ENCODE measurements around the gene SBSN. TPM values are rescaled to one million over a fixed set of nuclear protein-coding genes. Genes with fewer than 3 reads are reported as not detected.

Gene SBSN, protein sequence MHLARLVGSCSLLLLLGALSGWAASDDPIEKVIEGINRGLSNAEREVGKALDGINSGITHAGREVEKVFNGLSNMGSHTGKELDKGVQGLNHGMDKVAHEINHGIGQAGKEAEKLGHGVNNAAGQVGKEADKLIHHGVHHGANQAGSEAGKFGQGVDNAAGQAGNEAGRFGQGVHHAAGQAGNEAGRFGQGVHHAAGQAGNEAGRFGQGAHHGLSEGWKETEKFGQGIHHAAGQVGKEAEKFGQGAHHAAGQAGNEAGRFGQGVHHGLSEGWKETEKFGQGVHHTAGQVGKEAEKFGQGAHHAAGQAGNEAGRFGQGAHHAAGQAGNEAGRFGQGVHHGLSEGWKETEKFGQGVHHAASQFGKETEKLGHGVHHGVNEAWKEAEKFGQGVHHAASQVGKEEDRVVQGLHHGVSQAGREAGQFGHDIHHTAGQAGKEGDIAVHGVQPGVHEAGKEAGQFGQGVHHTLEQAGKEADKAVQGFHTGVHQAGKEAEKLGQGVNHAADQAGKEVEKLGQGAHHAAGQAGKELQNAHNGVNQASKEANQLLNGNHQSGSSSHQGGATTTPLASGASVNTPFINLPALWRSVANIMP
- 4.7 and 12.1 TPM in 2 replicates for total RNA-seq

DNA sequence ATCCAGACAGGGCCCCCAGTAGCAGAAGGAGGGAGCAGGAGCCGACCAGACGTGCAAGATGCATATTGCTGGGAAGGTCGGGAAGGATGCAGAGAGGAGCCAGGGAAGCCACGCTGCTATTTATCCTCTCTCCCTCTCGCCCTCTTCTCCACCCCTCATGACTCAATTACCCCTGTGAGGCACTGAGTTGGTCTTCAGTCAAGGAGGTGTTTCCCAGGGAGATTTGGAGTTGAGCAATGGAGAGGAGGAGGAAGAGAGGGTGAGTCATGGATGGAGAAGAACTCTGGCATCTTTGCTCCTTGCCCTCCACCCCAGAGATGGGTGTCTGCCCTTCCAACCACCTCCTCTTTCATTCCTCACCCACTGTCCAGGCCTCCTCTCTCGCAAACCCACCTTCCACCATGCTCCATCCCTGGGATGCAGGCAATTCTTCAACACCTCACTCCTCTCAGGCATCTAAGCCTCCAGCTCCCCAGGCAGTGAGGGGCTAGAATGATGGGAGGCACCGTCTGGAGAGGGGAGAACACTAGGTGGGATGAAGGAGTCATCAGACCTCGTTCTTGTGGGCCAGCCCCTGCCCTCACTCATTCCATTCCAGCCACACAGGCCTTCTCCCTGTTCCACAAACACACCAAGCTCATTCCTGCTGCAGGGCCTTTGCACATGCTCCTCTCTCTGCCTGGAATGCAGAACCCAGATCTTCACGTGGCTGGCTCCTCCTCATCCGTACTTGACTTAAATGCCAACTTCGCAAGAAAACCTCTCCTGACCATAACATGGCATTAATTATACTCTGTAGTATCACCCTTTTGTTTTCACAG is at the start of gene SBSN:
Gene SBSN (minus strand): TSS at position 94 of the 821 bp plus-strand sequence. CDS start 30 bp downstream, at position 64.
- H3K4me2 ChIP-seq (ENCODE audit: insufficient read depth, low read length) = no peak within 1 kb of the TSS
- no peak within 1 kb of the TSS for H3K27ac ChIP-seq (ENCODE audit: low read depth, low read length)
- H2AFZ ChIP-seq (ENCODE audit: low read length) = no peak within 1 kb of the TSS
- no peaks in the 10 kb centered on the region for H3K9me3 ChIP-seq (ENCODE audit: low read depth, low read length)
- no peaks in the 10 kb centered on the region for H3K79me2 ChIP-seq (ENCODE audit: insufficient read depth, low read length)
- H3K4me3 ChIP-seq (ENCODE audit: insufficient read depth, low read length) = no peak within 1 kb of the TSS
- H3K27me3 ChIP-seq (ENCODE audit: insufficient read depth, low read length) = peaks cover 4% of the 10 kb centered on the region
- DNase-seq (ENCODE audit: insufficient read length, low spot score, missing footprints) = peak; percentile 96
- H3K36me3 ChIP-seq (ENCODE audit: insufficient read depth, low read length) = no peaks in the 10 kb centered on the region
- H4K20me1 ChIP-seq (ENCODE audit: insufficient read depth, low read length) = no peaks in the 10 kb centered on the region
- TF ChIP-seq, protein P1, sequence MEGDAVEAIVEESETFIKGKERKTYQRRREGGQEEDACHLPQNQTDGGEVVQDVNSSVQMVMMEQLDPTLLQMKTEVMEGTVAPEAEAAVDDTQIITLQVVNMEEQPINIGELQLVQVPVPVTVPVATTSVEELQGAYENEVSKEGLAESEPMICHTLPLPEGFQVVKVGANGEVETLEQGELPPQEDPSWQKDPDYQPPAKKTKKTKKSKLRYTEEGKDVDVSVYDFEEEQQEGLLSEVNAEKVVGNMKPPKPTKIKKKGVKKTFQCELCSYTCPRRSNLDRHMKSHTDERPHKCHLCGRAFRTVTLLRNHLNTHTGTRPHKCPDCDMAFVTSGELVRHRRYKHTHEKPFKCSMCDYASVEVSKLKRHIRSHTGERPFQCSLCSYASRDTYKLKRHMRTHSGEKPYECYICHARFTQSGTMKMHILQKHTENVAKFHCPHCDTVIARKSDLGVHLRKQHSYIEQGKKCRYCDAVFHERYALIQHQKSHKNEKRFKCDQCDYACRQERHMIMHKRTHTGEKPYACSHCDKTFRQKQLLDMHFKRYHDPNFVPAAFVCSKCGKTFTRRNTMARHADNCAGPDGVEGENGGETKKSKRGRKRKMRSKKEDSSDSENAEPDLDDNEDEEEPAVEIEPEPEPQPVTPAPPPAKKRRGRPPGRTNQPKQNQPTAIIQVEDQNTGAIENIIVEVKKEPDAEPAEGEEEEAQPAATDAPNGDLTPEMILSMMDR (IDR thresholded peaks at IDR 0.05; ENCODE audit: extremely low read depth, low read depth, low read length) = no peak
- peaks cover 9% of the 10 kb centered on the region for H3K4me1 ChIP-seq (ENCODE audit: insufficient read depth, low read length)

DNA sequence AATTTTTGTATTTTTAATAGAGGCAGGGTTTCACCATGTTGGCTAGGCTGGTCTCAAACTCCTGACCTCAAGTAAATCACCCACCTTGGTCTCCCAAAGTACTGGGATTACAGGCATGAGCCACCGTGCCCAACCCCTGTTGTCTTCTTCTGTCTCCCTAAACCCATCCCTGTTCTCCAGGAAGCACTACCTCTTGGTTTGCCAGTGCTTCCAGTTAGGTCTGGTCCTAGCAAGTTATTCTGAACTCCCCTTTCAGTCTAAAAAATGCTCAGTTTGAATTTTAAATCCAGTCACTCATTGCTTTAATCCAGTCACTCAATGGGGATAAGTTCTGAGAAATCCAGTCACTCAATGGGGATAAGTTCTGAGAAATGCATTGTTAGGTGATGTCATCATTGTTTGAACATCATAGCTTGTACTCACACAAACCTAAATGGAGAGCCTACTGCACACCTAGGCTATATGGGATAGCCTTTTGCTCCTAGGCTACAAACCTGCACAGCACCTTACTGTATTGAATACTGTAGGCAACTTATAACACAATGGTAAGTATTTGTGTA is 43.4 kb upstream of the SBSN start:
- Histone ChIP-seq H3K27me3 (ENCODE audit: insufficient read depth, low read length) (peaks cover 6% of the 10 kb centered on the region), H3K4me3 (ENCODE audit: insufficient read depth, low read length) (no peak overlapping the region), H3K9me3 (ENCODE audit: low read depth, low read length) (peaks cover 4% of the 10 kb centered on the region), H4K20me1 (ENCODE audit: insufficient read depth, low read length) (no peaks in the 10 kb centered on the region), H3K4me1 (ENCODE audit: insufficient read depth, low read length) (no peaks in the 10 kb centered on the region), H3K4me2 (ENCODE audit: insufficient read depth, low read length) (no peak overlapping the region), H3K27ac (ENCODE audit: low read depth, low read length) (no peak overlapping the region), H3K36me3 (ENCODE audit: insufficient read depth, low read length) (no peaks in the 10 kb centered on the region), H3K79me2 (ENCODE audit: insufficient read depth, low read length) (no peaks in the 10 kb centered on the region), H2AFZ (ENCODE audit: low read length) (no peak overlapping the region)
- no peak for DNase-seq (ENCODE audit: insufficient read length, low spot score, missing footprints)
- TF ChIP-seq, protein P1 (IDR thresholded peaks at IDR 0.05; ENCODE audit: extremely low read depth, low read depth, low read length) = no peak

GRCh38 chr19:35569281-35569781 is 41.2 kb upstream of the SBSN start:
- Histone ChIP-seq H3K4me3 (ENCODE audit: insufficient read depth, low read length) (no peak overlapping the region), H3K4me1 (ENCODE audit: insufficient read depth, low read length) (no peaks in the 10 kb centered on the region), H3K79me2 (ENCODE audit: insufficient read depth, low read length) (no peaks in the 10 kb centered on the region), H3K27ac (ENCODE audit: low read depth, low read length) (no peak overlapping the region), H3K4me2 (ENCODE audit: insufficient read depth, low read length) (no peak overlapping the region), H3K9me3 (ENCODE audit: low read depth, low read length) (no peaks in the 10 kb centered on the region), H2AFZ (ENCODE audit: low read length) (no peak overlapping the region), H3K27me3 (ENCODE audit: insufficient read depth, low read length) (peaks cover 8% of the 10 kb centered on the region), H3K36me3 (ENCODE audit: insufficient read depth, low read length) (no peaks in the 10 kb centered on the region), H4K20me1 (ENCODE audit: insufficient read depth, low read length) (no peaks in the 10 kb centered on the region)
- TF ChIP-seq, protein P1 (IDR thresholded peaks at IDR 0.05; ENCODE audit: extremely low read depth, low read depth, low read length) = no peak
- DNase-seq (ENCODE audit: insufficient read length, low spot score, missing footprints) = no peak

All from osteoblast (primary cell).